Jurkat, Clone E6-1 (cell line): ENCODE measurements around the gene OGFOD3.

Experiments
- DNase-seq: peaks from one replicate; pipeline ENCODE4 v3.0.0-alpha.2; 2011; ENCODE audit warnings: low read depth, low spot score
- H3K4me3 ChIP-seq: 2 replicates; pipeline ENCODE4 v1.5.1; 2011; ENCODE audit warnings: mild to moderate bottlenecking, low read length, control low read depth, moderate library complexity

Gene OGFOD3

DNA sequence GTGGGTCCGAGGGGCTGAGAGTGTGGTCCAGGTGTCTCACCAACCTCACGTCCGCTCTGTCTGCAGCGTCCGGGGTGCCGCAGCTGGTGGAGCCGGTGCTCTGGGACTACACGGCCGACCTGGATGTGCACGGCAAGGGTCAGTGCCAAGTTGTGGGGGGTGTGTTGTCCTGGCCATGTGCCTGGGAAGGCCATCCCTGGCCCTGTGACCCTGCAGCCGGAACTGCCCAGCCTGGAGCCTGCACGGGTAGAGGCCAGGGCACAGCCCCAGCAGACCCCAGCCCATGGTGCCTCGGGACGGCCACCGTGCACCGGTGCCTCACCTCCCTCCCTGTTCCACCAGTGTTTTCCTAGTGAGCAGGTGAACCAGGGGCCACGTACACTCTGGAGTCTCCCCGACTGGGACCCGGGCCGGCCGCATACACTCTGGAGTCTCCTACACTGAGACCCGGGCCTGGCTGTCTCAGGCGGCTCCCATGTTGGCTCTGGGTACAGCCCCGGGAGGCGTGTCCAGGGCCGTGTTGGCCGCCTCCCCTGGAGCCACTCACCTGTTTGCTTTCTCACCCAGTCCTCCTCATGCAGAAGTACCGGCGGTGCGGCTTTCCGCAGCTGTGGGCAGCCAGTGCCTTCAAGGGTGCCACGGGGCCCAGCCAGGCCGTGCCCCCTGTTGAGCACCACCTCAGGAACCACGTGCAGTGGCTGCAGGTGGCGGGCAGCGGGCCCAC, 18.4 kb upstream of the OGFOD3 start:
- no peak for DNase-seq
- H3K4me3 ChIP-seq: no peak overlapping the region

DNA sequence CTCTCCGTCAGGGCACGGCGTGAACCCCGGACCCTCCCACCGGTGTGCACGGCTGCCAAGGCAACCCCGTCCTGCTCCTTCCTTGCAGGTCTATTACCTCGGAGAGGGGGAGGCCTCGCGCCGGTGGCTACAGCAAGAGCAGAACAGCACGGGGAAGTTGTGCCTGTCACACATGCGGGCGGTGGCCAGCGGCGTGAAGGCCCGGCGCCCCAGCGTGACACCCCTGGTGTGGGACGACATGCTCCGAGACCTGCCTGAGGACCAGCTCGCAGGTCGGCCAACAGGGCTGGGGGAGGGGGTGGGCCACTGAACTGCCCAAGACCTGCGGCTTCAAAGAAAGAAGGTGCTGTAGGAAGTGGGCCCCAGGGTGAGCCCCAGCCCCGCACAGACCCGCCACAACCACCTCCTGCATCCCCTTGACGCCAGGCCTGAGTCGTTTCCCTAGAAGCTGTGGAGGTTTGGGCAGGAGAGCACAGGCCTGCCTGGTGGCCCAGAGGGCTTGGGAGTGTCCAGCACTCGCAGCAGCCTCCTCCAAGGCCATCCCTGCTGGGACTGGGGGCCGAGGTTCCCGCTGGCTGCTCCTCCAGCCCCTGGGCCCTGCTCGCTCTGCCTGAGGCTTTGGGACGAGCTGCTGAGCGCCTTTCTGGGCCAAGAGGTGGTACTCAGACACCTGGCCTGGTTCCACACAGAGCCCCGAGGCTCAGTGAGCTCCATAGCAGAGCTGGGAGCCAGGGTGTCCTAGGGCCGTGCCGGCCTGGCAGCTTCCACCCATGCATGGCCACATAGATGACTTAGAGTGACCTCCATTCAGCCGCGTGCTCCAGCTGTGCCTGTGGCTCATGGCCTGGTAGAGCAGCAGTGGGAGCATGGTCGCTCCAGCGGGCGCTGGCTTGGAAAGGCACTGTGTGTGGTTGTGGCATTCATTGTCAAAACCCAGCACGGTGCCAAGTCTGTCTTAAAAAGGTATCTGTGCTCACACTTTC, 17.5 kb upstream of the OGFOD3 start:
- DNase-seq: no peak
- H3K4me3 ChIP-seq: no peak overlapping the region

DNA sequence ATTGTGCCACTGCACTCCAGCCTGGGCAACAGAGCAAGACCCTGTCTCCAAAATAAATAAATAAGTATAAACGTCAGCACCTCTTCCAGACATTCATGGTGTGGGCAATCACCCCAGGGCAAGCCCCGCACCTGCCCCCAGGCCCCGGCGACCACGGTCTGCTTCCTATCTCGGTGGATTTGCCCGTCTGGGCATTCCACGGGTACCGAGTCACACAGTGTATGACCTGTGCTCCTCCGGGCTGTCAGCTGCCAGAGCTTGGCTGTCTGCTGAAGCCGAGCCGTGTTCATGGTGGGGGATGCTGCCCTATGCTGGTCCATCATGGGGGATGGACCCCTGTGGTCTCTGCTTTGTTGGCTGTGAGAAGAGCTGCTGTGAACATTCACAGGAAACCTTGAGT, 16.7 kb upstream of the OGFOD3 start:
- no peak for DNase-seq
- H3K4me3 ChIP-seq: no peak overlapping the region

GRCh38 chr17:82434216-82434565, 15.8 kb upstream of the OGFOD3 start:
- DNase-seq: no peak

GRCh38 chr17:82433560-82434215, 15.3 kb upstream of the OGFOD3 start:
- no peak overlapping the region for H3K4me3 ChIP-seq
- no peak for DNase-seq

More at GRCh38 chr17:82434216-82434565, 15.8 kb upstream of the OGFOD3 start:
- H3K4me3 ChIP-seq: no peak overlapping the region

DNA sequence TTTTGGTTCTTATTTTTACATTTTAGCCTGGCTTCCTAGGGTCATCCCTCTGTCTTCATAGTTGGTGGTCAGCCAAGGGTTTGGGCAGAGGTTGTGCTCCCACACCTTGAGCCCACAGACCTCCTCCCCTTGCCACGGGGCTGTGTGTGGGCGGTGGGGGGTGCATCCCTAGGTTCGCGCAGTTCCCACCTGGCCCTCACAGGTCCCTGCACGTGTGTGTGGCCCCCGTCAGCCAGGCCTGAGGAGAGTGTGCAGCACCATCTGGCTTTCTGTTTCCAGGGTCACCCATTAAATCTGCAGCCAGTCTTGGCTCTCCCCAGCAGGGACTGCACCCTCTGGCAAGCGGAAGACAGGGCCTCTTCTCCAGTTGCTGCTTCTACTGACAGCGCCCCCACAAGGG, 13.6 kb upstream of the OGFOD3 start:
- no peak overlapping the region for H3K4me3 ChIP-seq
- DNase-seq: no peak

DNA sequence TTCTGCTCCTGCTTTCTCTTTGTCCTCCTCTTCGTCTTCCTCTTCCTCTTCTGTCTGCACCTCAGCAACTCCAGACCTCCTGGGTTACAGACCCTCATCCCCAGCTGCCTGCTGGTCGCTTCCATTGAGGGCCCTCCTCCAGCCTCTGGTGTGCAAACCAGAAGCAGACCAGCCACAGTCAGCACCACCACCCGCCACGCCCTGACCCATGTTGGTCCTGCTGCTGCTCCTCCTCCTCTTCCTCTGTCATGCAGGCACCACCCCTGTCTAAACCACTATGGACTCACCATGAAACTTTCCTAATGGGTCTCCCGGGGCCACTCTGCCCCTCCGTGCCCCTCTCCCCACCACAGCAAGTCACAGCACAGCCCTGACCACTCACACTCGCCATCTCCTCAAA, 11.4 kb upstream of the OGFOD3 start:
- H3K4me3 ChIP-seq: no peak overlapping the region
- DNase-seq: no peak

DNA sequence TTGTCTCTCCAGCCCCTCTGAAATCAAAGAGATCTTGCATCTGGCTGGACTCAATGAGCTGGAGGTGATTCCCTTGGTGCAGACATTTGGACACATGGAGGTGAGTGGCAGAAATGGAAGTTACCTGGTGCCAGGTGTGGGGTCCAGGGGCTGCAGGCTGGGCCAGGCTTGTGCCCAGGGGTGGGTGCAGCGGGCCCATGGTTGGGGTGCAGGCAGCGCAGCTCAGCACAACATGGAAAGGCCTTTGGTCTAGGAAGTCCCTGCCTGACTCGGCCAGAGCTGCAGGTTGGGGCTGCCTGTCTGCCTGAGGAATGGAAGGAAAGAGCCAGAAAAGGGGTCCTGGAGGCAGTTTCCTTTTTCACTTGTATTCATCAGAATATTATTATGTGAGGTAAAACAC, 10.2 kb upstream of the OGFOD3 start:
- no peak for DNase-seq
- H3K4me3 ChIP-seq: no peak overlapping the region

- H3K4me3 ChIP-seq: no peak overlapping the region
These were observed 6.4 kb upstream of the OGFOD3 start for GRCh38 chr17:82424863-82425159.

DNA sequence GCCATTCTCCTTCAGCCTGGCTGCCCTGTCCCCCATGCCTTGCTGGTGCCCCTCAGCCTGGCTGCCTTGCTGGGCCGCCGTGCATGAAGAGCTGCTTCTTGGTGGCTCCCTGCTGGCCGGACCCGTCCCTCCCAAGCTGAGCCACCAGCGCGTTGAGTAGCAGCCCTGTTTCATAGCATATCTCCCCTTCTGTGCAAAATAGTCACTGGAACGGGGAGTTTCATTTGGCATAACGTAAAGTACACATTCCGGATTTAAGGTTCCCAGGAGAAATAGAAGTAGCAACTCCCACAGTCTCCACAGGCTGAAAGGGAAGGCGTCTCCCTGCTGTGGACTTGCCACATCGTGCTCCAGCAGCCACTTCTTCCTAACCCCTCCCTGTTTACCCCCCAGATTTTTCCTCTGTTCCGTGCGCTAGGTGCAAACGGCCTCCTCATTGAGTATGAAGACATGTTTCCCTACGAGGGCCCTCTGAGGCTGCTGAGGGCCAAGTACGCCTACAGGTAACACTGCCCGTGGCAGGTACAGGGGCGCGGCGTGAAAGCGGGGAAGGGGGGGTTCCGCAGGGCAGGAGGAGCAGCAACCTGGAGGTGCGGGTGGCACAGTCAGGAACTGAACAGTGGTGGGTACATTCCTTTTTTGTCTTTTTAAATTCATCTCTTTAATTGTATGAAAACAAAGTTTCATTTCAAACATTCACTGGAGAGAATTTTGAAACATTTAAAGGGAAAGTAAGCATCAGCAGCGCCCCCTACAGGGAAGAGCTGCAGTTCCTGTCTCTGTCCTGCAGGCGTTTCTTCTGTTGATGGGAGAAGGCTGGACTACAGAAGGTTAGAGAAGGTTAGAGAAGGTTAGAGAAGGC, 5.8 kb upstream of the OGFOD3 start:
- H3K4me3 ChIP-seq: no peak overlapping the region
- peak; percentile 59 for DNase-seq

More at GRCh38 chr17:82424863-82425159, 6.4 kb upstream of the OGFOD3 start:
- DNase-seq: no peak

GRCh38 chr17:82419540-82419939, 1.2 kb upstream of the OGFOD3 start:
- H3K4me3 ChIP-seq: peak overlapping the region; percentile 83
- DNase-seq: peak; percentile 18

GRCh38 chr17:82416771-82417170, 1.6 kb downstream of the OGFOD3 start:
- no peak overlapping the region for H3K4me3 ChIP-seq
- DNase-seq: peak; percentile 26

DNA sequence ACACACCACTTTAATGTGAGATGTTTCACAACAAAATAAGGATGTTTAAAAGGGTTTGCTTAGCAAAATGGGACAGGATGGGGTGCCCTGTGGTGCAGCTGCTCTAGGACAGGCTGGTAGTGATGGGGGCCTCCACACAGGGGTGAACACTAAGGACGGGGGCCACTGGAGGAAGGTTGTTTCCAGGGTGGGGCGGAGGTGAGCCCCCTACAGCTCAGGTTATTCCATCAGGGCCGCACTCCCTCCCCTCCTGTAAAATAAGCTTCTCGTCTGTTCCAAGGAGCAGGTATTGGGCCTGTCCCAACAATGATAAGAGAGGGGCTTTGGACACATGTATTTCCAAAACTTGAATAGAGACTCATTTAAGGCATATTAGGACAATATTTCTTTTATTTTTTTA, 2.1 kb downstream of the OGFOD3 start:
- no peak overlapping the region for H3K4me3 ChIP-seq
- no peak for DNase-seq

GRCh38 chr17:82415786-82416185, 2.6 kb downstream of the OGFOD3 start:
- H3K4me3 ChIP-seq: no peak overlapping the region

DNA sequence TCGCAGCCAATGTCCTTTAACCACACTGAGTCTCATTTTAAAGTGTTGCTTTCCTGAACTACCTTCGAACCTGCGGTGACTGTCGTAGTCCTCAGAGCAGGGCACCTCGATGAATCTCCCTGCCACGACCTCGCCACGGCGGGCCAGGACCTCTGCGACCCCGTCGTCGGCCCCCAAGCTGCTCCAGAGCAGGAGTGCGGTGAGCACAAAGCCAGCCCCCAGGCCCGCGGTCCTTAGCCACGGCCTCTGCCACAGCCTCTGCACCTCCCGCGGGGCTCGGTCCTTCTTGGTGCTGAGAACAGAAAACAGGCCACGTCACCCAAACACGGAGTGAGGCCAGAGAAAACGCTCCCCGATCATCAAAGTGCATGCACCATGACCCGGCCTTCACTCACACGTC, 3.0 kb downstream of the OGFOD3 start:
- H3K4me3 ChIP-seq: no peak overlapping the region
- DNase-seq: no peak

More at GRCh38 chr17:82415786-82416185, 2.6 kb downstream of the OGFOD3 start:
- no peak for DNase-seq

DNA sequence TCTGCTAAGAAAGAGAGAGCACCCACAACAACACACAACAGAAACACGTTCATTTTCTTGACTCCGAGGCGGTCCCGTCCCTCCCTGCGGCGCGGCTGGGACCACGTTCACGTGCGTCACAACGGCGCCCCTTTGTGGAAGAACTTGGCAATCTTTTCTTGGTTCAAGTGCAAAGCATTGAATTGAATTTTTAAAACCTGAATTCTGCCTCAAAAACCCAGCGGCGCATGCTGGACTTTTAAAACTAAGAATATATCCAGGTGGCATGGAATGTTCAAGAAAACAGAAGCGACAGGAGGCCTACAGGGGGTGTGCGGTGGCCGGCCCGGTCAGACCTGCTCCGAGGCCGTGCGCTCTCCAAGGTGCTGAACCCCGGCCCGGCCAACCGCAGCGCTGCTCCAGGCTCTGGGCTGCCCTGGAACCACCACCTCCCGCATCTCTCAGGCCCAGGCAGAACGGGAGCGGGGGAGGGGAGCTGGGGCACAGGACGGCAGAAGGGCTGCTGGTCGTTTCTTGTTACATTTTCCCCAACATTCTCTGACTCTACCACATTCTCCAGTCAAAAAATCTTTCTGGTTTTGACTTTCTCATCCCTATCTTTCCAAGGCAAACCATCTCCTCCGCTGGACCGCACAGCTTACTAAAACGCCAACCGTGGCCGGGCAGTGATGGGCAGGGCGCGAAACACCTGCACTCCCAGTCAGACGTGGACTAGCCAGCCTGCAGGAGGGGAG, 3.7 kb downstream of the OGFOD3 start:
- peak; percentile 35 for DNase-seq
- H3K4me3 ChIP-seq: no peak overlapping the region

DNA sequence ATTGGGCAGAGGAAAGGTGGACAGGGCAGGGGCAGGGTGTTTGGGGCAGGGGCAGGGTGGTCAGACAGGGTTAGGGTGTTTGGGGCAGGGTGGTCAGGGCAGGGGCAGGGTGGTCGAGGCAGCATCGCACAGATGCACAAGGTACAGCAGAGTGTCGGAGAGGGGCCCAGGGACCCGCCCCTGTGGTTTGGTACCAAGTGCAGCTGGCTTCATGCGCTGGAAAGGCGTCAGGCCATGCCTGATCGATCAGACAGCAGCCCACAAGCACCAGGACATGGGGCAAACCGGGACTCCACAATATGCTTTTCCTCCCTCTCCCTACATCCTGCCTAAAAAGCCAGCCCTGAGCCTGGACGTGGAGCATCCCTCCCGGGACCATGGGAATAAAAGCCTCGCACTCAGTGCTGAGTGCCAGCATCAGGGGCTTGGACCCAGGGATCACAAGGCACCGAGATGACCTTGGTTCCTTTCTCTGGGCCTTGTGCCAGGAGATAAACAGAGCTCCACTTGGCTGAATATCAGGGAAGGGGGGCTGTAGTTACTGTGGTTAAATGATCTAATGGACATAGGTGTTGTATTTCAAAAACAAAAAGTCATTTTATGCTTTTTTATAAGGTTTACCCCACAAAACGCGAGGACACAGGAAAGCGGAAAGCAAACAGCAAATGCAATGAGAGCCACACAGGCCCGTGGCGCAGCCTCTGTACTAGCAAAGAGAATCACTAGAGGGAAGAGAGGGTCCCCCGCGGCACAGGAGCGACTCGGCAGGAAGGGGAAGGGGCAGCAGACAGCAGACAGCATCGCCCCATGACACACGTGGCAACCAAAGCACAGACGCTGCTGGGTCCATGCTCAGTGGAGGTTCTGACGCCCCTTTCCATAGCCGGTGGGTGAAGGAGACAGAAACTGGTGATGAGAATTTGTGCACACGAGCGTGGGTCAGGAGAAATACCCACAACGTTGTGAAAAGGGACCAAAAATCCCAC, 5.6 kb downstream of the OGFOD3 start:
- H3K4me3 ChIP-seq: no peak overlapping the region
- no peak for DNase-seq
